ENCODE data around the gene EME1.
"Not testable (repeated sequence)": the region's sequence is repeated elsewhere in the genome, so short reads cannot be mapped to it uniquely, and the experiment has no call there.

The EME1 gene

DNA sequence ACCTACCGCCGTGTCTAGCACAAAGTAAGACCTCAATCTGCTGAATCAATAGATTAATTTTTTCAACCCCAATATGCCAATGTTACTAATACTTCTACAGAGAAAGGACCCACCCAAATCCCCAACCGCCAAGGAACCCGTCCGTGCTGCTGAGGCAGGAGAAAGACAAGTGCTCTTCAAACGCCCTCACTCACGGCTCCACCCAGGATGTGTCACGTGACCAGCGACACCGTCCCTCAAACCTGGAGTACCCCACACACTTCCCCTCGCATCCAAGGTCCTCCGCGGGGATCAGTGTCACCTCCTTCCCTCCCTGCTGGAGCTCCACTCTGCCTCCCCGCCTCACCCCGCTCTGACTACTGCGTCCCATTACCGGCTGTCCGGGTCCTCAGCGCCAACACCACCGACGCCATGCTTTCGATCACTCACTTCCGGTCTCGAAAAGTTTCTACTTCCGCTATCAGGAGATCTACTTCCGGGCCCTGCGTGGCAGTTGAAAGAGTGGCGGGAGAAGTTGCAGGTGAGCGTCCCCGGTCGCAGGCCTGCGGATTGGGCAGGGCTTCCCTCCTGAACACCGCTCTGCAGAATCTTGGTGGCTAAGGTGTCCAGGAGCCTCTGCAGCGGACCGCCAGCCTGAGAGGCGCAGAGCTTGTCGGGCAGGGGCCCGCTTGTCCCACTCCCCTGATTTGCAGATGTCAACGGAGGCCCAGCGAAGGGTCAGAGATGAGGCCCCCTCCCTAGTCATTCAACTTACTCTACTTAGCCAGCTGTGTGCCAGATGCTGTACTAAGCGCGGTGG lies at the start of gene EME1, which contains the start of gene MRPL27:
EME1 (plus strand) TSS at position 472 of the 799 bp plus-strand sequence. CDS start 1,980 bp downstream, outside the sequence.
MRPL27 (minus strand) TSS at position 427 of the 799 bp plus-strand sequence; CDS start at position 413, 14 bp downstream.
- peak; percentile 93 for DNase-seq

DNA sequence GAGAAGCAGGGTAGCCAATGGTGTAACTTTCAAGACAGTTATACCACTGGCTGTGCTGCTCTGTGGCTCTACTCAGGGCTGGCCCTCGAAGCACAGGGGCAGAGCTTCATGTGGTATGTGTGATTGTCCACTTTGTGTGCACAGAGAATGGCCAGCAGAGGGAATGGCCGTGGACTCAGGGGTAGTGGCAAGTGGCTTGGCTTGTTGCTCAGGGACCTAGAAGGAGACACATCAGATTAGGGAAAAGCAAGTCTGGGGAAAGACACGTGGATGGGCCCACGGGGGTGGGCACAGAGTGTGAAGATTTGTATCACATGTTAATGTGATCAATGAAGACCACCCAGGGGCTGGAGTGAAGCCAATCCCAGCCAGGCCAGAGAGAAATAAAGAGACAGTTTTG lies 47.1 kb upstream of the EME1 start:
- no peak for DNase-seq

- DNase-seq: no peak
These were observed 46.1 kb upstream of the EME1 start for GRCh38 chr17:50326831-50327364.

- DNase-seq: peak; percentile 70
These were observed 44.4 kb upstream of the EME1 start for GRCh38 chr17:50328363-50329325.

DNA sequence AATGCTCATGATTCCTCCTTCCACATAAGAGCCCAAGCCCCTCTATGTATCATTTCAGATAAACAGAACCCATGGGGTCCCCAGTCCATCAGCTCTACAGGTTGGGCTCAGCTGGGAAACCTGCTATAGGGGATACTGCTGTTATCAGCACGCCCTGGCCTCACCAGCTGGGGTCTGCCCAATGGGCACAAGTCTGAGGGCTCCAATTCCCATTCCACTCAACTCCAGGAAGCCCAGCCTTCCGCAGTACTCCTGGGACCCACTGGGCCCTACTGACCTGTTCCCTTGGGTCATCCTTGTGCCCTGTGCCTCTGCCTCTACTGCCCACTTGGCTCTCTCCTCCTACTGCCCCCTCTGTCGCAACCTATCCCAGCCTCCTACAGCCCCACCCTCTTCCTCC lies 43.3 kb upstream of the EME1 start:
- DNase-seq: no peak

DNA sequence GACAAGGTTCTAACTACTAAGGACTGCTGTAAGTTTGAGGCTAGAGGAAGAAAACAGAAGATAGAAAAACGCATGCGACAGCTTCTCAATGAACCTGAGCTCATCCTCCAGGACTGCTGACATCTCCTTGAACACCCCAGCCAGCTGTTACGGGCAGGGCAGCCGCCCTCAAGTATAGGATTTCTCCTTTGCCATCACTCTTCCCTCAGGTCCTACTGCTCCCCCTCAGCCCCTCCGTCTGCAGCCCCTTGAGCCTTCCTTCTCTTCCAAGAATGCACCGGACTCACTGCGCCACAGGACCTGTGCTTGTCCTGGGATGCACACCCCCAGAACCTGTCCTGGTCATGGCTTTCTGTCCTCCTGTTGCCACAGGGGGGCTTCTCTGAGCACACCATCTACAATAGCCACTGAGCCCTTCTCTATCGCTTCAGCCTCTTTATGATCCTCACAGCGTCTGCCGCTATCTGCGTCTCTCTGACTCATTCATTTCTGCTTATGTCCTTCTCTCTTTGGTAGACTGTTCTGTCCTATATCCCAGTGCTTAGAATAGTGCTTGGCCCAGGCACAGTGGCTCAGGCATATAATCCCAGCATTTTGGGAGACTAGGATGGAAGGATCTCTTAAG lies 42.8 kb upstream of the EME1 start:
- no peak for DNase-seq

GRCh38 chr17:50331085-50331791 lies 41.8 kb upstream of the EME1 start:
- no peak for DNase-seq

GRCh38 chr17:50332196-50332595 lies 40.8 kb upstream of the EME1 start:
- DNase-seq: no peak

GRCh38 chr17:50333291-50334057 lies 39.6 kb upstream of the EME1 start:
- DNase-seq: not testable (repeated sequence)

DNA sequence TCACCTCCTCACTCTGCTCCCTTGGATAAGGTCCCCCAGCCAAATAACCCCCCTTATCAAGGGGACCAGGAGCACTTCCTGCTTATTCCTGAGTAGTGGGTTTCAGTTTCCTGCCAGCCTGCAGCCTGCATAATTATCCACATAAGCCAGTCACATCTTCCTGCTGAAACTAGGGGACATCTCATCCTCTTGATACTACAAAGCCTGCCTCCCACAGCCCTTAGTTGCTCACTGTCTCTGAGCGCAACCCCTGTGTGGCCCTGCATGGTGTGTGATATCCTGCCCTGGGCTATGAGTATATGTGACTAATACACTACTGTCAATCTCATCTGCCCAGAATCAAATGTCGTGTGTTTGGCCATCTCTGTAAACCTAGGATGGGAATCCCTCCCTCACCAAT lies 35.1 kb upstream of the EME1 start:
- DNase-seq: no peak

DNA sequence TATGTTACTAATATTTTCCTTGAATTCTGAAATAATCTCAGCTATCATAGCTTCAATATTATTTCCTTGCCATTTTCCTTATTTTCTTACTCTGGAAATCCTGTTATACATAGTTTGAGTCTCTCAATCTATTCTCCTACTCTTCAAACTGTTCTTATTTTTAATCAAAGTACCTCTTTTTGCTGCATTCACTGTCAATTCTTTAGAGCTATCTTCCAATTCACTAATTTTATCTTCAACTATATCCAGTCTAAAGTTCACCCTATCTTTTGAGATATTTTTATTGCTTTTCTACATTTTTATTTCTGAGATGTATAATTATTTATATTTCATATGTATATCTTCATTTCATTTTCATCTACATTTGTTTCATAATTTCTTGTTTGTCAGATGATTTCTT lies 34.4 kb upstream of the EME1 start:
- DNase-seq: no peak

DNA sequence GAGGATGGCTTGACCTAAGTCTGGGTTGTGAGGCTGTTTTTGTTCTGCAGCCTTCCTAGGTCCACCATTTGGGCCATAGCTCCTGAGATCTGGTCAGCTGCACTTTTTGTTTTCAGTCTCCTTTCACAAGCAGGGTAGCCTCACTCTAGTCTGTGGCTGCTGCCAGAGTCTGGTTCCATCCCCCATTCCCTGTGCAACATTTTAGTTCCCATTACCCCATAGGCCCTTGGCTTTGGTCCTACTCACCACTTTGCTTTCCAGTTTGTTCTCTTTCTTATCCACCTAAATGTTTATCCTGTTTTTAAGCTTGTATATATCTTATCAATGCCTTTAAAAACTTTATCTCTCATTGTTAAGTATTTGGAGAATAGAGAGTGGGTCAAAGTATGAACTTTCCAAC lies 33.6 kb upstream of the EME1 start:
- DNase-seq: no peak

DNA sequence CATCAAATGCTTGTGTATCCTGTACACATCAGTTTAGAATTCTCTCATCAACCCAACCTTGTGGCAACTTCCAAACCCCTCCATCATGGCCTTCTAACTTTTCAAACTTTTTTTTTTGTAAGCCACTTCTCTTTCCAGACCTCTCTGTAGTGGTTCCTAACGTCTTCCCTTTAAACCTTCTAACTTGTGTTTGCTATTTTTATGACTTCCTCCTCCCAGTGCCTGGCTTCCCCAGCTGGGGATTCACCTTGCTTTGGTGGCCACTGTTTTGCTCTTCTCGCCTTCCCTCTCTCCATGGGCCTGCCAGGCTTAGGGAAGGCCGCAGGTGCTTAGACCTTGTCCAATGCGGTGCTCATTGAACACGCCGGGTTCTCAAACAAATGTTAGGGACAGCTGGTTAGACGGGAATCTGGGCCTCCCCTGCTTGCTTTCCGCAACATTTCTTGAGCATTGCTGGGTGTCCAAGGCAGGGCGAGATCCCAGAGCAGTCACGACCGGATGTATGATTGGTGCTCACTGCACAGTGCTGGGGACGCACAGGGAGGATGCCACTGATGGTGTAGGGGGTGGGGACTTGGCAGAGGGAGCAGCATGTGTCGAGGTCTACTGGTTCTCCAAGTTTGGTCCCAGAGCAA lies 28.2 kb upstream of the EME1 start:
- DNase-seq: no peak

- peak; percentile 88 for DNase-seq
These were observed 27.4 kb upstream of the EME1 start, which contains the start of gene XYLT2 for GRCh38 chr17:50345432-50346312. Gene XYLT2 (plus strand): TSS chr17:50346126. CDS start chr17:50346141, 15 bp downstream.

DNA sequence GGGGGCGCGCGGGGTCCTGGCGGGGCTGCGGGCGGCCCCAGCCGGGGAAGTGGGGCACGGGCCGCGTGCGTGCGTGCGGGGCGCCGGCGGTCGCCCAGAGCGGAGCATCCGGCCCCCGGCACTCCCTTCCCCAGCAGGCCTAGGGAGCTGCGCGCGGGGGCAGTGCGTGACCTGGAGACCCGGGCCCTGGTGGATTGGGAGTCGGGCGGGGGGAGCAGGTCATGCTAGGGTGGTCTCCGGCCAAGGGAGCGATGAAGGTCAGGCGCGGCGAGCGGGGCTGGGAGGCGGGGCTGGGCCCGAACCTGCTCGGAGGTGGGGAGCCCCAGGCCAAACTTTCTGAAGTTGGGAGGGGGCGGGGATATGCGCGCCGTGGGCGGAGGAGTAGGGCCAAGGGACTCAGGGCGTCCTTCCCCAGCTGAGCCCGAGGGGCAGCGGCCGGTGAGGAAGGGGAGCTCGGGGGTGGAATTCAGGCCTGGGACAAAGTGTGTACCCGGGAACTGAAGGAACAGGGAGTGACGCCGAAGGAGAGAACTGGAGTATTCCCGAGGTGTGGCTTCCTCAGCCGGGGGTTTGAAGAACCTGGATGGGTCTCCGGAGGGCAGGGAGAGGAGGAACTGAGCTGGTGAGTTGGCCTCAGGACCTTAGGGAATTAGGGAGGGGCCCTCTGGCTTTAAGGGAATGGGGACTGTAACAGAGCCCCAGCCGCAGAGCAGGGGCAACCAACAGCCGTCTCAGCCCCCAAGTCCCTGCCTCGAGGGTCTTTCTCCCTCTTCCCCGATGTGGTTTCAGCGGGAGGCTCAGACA lies 26.5 kb upstream of the EME1 start:
- no peak for DNase-seq

DNA sequence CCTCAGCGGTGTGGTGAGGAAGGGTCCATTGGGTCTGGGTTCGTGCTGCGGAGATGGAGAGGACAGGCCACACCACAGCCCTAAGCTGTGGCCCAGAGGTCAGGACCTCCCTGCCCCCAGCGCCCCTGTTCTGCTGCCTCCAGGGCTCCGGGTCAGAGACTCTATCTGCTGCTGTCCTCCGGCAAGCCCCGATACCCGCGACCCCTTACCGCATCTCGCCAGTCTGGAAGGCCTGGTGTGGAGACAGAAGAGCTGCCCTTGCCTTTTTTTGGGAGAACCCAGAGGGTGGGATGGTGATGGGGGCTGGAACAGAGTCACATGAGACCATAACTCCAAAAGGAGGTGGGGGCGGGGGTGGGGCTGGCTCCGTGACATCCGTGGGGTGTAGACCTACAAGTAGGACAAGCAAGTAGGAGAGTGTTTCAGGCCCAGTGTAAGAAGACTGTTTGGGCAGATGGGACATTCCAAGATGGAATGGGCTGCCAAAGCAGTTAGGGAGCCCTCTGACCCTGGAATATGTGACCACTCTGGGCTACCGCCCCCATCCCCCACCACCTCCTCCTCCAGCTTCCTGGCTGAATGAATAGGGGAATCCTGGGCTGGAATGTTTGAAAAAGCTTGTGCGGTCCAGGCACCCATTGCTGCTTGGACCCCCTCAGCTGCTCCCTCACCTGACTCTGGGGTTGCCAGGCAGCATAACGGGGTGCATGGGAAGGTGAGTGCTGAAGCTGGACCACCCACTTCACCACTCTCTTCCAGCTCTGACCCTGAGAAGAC lies 25.7 kb upstream of the EME1 start:
- DNase-seq: peak; percentile 40

GRCh38 chr17:50347894-50348291 lies 25.1 kb upstream of the EME1 start:
- no peak for DNase-seq

Data from right forelimb (tissue), 1 donor.